ENCODE measurements around the gene NADSYN1. TPM values are rescaled to one million over a fixed set of nuclear protein-coding genes. Genes with fewer than 3 reads are reported as not detected.

NADSYN1 gene
- total and polyA plus RNA-seq, 2 of the 13 experiments (the other 11 are each of a cell fraction or from before 2014, with no cell fraction given): 35.7 to 51.5 TPM

- no peaks in the 10 kb centered on the region for H3K27me3 ChIP-seq (ENCODE audit: control insufficient read depth in 1 of 2, insufficient read depth in 2 of 2, low read length in 2 of 2)
- H3K36me3 ChIP-seq (replicated peaks in 1 of 2; ENCODE audit: control insufficient read depth in 1 of 2, insufficient read depth in 2 of 2, low read length in 2 of 2): peaks cover 3 to 14% of the 10 kb centered on the region in 2 experiments; a peak in 4 of 5 replicates
- no peak overlapping the region for H3K4me3 ChIP-seq (replicated peaks in 1 of 3; ENCODE audit: insufficient read depth in 1 of 3, low read depth in 2 of 3, low read length in 3 of 3)
- POLR2A ChIA-PET: no interaction called here
- intact Hi-C loops (cut with micrococcal nuclease; ENCODE audit: unreplicated experiment): no loop called here
- no peak overlapping the region for H3K27ac ChIP-seq (ENCODE audit: extremely low read length, insufficient read depth, low read length)
- FAIRE-seq (no peak), ATAC-seq (no peak), DNase-seq (ENCODE audit: low spot score) (no peak)
- H3K4me1 ChIP-seq (ENCODE audit: insufficient read depth, low read length): no peaks in the 10 kb centered on the region
- H3K4me2 ChIP-seq (ENCODE audit: low read depth, low read length): no peak overlapping the region
- no peaks in the 10 kb centered on the region for H3K79me2 ChIP-seq (ENCODE audit: insufficient read depth, low read length)
- in situ Hi-C loops (cut with HindIII; ENCODE audit: extremely low pct_ligation_motif_present, low pct_unique_long_range_greater_than_20kb): no loop called here
- TF ChIP-seq RXRB (CRISPR knock-in tag; IDR thresholded peaks at IDR 0.05; ENCODE audit: borderline replicate concordance) (no peak), ZNF468 (CRISPR knock-in tag; IDR thresholded peaks at IDR 0.05) (no peak), HOXA7 (CRISPR knock-in tag; IDR thresholded peaks at IDR 0.05) (no peak), TIGD3 (CRISPR knock-in tag; IDR thresholded peaks at IDR 0.05; ENCODE audit: borderline replicate concordance) (no peak), EZH2 (conservative IDR thresholded peaks at IDR 0.05; ENCODE audit: low read depth, low read length) (no peak), ZNF576 (CRISPR knock-in tag; IDR thresholded peaks at IDR 0.05) (no peak)
- H3K9me3 ChIP-seq (ENCODE audit: low read length): no peaks in the 10 kb centered on the region
- no TSS peak for BruUV-seq (replicated peaks)
- H3K9ac ChIP-seq (ENCODE audit: insufficient read depth, low read depth, low read length): no peak overlapping the region
- no peaks in the 10 kb centered on the region for H4K20me1 ChIP-seq (ENCODE audit: insufficient read depth, low read length)
- WGBS (ENCODE audit: low lambda C conversion rate): 93% methylated on average over 10 of the region's 10 CpGs
- CTCF ChIA-PET (ENCODE audit: low intra/inter-chr PET ratio, low total read pairs): no interaction called here
- no peak overlapping the region for H2AFZ ChIP-seq (ENCODE audit: low read length)
These were observed 51.5 kb downstream of the NADSYN1 start for GRCh38 chr11:71504531-71504930.

- in situ Hi-C loops (cut with HindIII; ENCODE audit: extremely low pct_ligation_motif_present, low pct_unique_long_range_greater_than_20kb): no loop called here
- Histone ChIP-seq H3K27me3 (ENCODE audit: control insufficient read depth in 1 of 2, insufficient read depth in 2 of 2, low read length in 2 of 2) (no peaks in the 10 kb centered on the region), H3K4me3 (replicated peaks in 1 of 3; ENCODE audit: insufficient read depth in 1 of 3, low read depth in 2 of 3, low read length in 3 of 3) (no peak overlapping the region), H3K9ac (ENCODE audit: insufficient read depth, low read depth, low read length) (no peak overlapping the region), H3K4me2 (ENCODE audit: low read depth, low read length) (no peak overlapping the region), H3K4me1 (ENCODE audit: insufficient read depth, low read length) (no peaks in the 10 kb centered on the region), H2AFZ (ENCODE audit: low read length) (no peak overlapping the region), H3K9me3 (ENCODE audit: low read length) (no peaks in the 10 kb centered on the region), H3K79me2 (ENCODE audit: insufficient read depth, low read length) (no peaks in the 10 kb centered on the region), H4K20me1 (ENCODE audit: insufficient read depth, low read length) (no peaks in the 10 kb centered on the region), H3K27ac (ENCODE audit: extremely low read length, insufficient read depth, low read length) (no peak overlapping the region), H3K36me3 (replicated peaks in 1 of 2; ENCODE audit: control insufficient read depth in 1 of 2, insufficient read depth in 2 of 2, low read length in 2 of 2) (peaks cover 3 to 10% of the 10 kb centered on the region in 2 experiments; a peak in 3 of 5 replicates)
- WGBS (ENCODE audit: low lambda C conversion rate): 91% methylated on average over 2 of the region's 2 CpGs
- intact Hi-C loops (cut with micrococcal nuclease; ENCODE audit: unreplicated experiment): no loop called here
- ChIA-PET CTCF (ENCODE audit: low intra/inter-chr PET ratio, low total read pairs) (no interaction called here), POLR2A (no interaction called here)
- BruUV-seq (replicated peaks): no TSS peak
- ATAC-seq (no peak), FAIRE-seq (no peak), DNase-seq (ENCODE audit: low spot score) (no peak)
- TF ChIP-seq, protein P1, sequence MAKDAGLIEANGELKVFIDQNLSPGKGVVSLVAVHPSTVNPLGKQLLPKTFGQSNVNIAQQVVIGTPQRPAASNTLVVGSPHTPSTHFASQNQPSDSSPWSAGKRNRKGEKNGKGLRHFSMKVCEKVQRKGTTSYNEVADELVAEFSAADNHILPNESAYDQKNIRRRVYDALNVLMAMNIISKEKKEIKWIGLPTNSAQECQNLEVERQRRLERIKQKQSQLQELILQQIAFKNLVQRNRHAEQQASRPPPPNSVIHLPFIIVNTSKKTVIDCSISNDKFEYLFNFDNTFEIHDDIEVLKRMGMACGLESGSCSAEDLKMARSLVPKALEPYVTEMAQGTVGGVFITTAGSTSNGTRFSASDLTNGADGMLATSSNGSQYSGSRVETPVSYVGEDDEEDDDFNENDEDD (CRISPR knock-in tag; IDR thresholded peaks at IDR 0.05; ENCODE audit: borderline replicate concordance): no peak
- TF ChIP-seq GATAD2A (CRISPR knock-in tag; IDR thresholded peaks at IDR 0.05): no peak
- no peak for TF ChIP-seq RBAK (CRISPR knock-in tag; IDR thresholded peaks at IDR 0.05)
- no peak for TF ChIP-seq FOXC1 (CRISPR knock-in tag; IDR thresholded peaks at IDR 0.05; ENCODE audit: borderline replicate concordance)
- TF ChIP-seq, protein P2, sequence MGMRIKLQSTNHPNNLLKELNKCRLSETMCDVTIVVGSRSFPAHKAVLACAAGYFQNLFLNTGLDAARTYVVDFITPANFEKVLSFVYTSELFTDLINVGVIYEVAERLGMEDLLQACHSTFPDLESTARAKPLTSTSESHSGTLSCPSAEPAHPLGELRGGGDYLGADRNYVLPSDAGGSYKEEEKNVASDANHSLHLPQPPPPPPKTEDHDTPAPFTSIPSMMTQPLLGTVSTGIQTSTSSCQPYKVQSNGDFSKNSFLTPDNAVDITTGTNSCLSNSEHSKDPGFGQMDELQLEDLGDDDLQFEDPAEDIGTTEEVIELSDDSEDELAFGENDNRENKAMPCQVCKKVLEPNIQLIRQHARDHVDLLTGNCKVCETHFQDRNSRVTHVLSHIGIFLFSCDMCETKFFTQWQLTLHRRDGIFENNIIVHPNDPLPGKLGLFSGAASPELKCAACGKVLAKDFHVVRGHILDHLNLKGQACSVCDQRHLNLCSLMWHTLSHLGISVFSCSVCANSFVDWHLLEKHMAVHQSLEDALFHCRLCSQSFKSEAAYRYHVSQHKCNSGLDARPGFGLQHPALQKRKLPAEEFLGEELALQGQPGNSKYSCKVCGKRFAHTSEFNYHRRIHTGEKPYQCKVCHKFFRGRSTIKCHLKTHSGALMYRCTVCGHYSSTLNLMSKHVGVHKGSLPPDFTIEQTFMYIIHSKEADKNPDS (CRISPR knock-in tag; IDR thresholded peaks at IDR 0.05): no peak
- no peak for TF ChIP-seq MTA3 (CRISPR knock-in tag; IDR thresholded peaks at IDR 0.05)
- no peak for TF ChIP-seq ZFP90 (CRISPR knock-in tag; IDR thresholded peaks at IDR 0.05; ENCODE audit: borderline replicate concordance)
- no peak for TF ChIP-seq KDM5B (CRISPR knock-in tag; IDR thresholded peaks at IDR 0.05; ENCODE audit: borderline replicate concordance)
- no peak for TF ChIP-seq ZNF3 (CRISPR knock-in tag; IDR thresholded peaks at IDR 0.05)
These were observed 52.0 kb downstream of the NADSYN1 start for GRCh38 chr11:71505001-71505400.
